ENCODE results near the gene AKAP6.
A peak's percentile ranks its signal among the peaks of the same experiment; 100 is the strongest.

Gene AKAP6

DNA sequence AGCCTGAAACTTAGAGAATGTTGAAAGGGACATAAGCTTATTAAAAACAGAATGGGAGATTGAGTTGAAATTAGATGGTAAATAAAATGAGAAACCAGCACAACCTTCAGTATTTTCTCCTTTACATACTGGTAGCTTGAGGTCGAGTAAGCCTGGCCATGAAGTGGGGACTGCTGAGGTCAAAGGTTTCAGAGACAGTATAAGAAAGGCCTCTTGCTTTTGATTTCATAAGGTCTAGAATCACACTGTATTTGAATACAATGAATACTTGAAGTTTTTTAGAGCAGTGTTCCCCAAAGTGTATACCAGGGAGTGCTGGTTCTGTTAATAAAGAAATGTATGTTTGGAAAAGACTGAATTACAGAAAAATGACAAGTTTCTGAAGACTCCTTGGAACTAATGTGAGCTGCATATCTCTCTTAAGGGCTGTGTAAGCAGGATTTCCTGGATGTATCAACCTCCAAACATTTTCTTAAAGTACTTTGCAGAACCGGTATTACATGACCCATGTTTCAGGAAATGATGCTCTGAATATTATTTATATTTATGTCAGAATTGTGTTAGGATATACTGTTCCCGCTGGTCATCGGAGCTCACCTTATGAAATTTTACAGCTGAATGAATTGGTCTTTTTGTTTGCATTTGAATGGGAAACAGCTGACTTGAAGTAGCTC is 85.0 kb downstream of the AKAP6 start:
- Histone ChIP-seq H3K9ac (ENCODE audit: low read depth, low read length) (no peak overlapping the region), H3K4me1 (ENCODE audit: control insufficient read depth, insufficient read depth, low read length) (peaks cover 28% of the 10 kb centered on the region), H3K36me3 (ENCODE audit: insufficient read depth, low read length) (no peaks in the 10 kb centered on the region), H3K4me3 (ENCODE audit: low read length) (no peak overlapping the region), H3K9me3 (replicated peaks; ENCODE audit: low read length) (no peaks in the 10 kb centered on the region), H3K4me2 (ENCODE audit: low read length) (no peak overlapping the region), H3K27me3 (ENCODE audit: control insufficient read depth, insufficient read depth, low read length) (no peaks in the 10 kb centered on the region)

- H3K9ac ChIP-seq (ENCODE audit: low read depth, low read length), result no peak overlapping the region
- no peaks in the 10 kb centered on the region for H3K27me3 ChIP-seq (ENCODE audit: control insufficient read depth, insufficient read depth, low read length)
- H3K4me2 ChIP-seq (ENCODE audit: low read length), result no peak overlapping the region
- H3K9me3 ChIP-seq (replicated peaks; ENCODE audit: low read length), result no peaks in the 10 kb centered on the region
- peaks cover 32% of the 10 kb centered on the region for H3K4me1 ChIP-seq (ENCODE audit: control insufficient read depth, insufficient read depth, low read length)
- H3K36me3 ChIP-seq (ENCODE audit: insufficient read depth, low read length), result no peaks in the 10 kb centered on the region
- H3K4me3 ChIP-seq (ENCODE audit: low read length), result no peak overlapping the region
Measured at GRCh38 chr14:32414808-32415255, 85.7 kb downstream of the AKAP6 start.

DNA sequence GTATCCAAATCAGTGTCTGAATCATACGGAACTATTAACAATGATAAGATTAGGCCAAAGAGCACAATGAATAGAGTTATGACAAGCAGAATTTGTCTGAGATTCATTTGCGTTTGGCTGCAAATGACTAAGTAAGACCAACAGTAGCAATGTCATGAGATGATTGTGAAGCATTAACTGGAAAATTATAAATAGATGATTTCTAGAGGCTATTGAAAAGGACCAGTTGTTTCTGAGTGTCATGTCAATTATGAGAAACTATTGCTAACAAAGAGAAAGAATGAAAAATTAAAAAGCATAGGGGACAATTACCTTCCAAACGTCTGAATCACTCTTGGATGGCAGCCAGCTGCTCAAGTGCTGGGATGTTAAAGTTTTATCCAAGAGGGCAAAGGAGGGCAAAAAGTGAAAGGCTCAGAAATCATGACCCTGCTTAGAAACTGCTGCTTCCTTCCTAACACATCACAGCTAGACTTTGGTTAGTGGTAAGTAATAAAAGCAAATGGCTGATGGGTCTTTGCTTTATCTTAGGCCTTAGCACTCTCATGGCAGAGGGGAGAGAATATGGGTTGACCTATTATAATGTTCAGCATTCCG is 89.0 kb downstream of the AKAP6 start:
- H3K9me3 ChIP-seq (replicated peaks; ENCODE audit: low read length), result no peaks in the 10 kb centered on the region
- H3K4me1 ChIP-seq (ENCODE audit: control insufficient read depth, insufficient read depth, low read length), result peaks cover 32% of the 10 kb centered on the region
- peak overlapping the region; percentile 28 for H3K4me2 ChIP-seq (ENCODE audit: low read length)
- no peaks in the 10 kb centered on the region for H3K36me3 ChIP-seq (ENCODE audit: insufficient read depth, low read length)
- no peak overlapping the region for H3K4me3 ChIP-seq (ENCODE audit: low read length)
- peak overlapping the region; percentile 2 for H3K9ac ChIP-seq (ENCODE audit: low read depth, low read length)
- H3K27me3 ChIP-seq (ENCODE audit: control insufficient read depth, insufficient read depth, low read length), result no peaks in the 10 kb centered on the region

DNA sequence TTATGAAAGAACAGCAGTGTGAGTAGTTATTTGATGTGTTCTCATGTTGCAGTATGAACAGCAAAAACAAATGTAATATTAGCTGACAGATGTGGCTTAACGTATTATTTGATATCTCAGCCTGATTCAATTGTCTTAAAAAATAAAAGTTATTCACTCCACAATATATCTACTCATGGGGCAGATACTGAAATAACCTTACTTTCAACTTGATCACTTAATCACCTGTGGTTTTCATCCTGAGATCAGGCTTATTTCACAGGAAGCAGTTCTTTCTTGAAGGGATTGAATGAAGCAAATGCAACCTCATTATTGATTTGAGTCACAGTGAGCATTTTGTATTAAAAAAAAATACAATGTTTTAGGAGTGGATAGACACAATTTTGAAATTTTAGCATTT is 90.3 kb downstream of the AKAP6 start:
- no peaks in the 10 kb centered on the region for H3K27me3 ChIP-seq (ENCODE audit: control insufficient read depth, insufficient read depth, low read length)
- no peaks in the 10 kb centered on the region for H3K36me3 ChIP-seq (ENCODE audit: insufficient read depth, low read length)
- no peaks in the 10 kb centered on the region for H3K9me3 ChIP-seq (replicated peaks; ENCODE audit: low read length)
- no peak overlapping the region for H3K4me2 ChIP-seq (ENCODE audit: low read length)
- H3K4me3 ChIP-seq (ENCODE audit: low read length), result no peak overlapping the region
- H3K9ac ChIP-seq (ENCODE audit: low read depth, low read length), result no peak overlapping the region
- peaks cover 25% of the 10 kb centered on the region for H3K4me1 ChIP-seq (ENCODE audit: control insufficient read depth, insufficient read depth, low read length)

DNA sequence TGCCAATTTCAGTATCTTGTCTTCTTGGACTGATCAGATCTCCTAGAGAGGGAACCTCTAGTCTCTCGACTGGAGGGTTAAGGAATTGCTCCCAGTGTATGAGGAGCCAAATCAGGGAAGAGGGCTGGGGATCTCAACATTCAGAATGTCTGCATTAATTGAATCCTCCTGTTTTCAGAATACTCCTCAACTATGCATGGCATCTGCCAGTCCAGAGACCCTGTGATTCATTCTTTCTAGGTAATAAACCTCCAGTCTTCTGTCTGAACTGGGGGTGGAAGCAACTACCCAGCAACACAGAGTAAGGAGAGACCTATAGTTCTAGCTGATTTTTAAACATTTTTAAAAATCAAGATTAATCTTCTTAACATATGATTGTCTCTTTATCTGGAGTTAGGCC is 92.7 kb downstream of the AKAP6 start:
- H3K9ac ChIP-seq (ENCODE audit: low read depth, low read length), result no peak overlapping the region
- no peaks in the 10 kb centered on the region for H3K9me3 ChIP-seq (replicated peaks; ENCODE audit: low read length)
- H3K27me3 ChIP-seq (ENCODE audit: control insufficient read depth, insufficient read depth, low read length), result no peaks in the 10 kb centered on the region
- no peak overlapping the region for H3K4me2 ChIP-seq (ENCODE audit: low read length)
- no peak overlapping the region for H3K4me3 ChIP-seq (ENCODE audit: low read length)
- peaks cover 25% of the 10 kb centered on the region for H3K4me1 ChIP-seq (ENCODE audit: control insufficient read depth, insufficient read depth, low read length)
- H3K36me3 ChIP-seq (ENCODE audit: insufficient read depth, low read length), result no peaks in the 10 kb centered on the region

- Histone ChIP-seq H3K9ac (ENCODE audit: low read depth, low read length) (no peak overlapping the region), H3K4me2 (ENCODE audit: low read length) (no peak overlapping the region), H3K9me3 (replicated peaks; ENCODE audit: low read length) (no peaks in the 10 kb centered on the region), H3K36me3 (ENCODE audit: insufficient read depth, low read length) (no peaks in the 10 kb centered on the region), H3K4me1 (ENCODE audit: control insufficient read depth, insufficient read depth, low read length) (peaks cover 25% of the 10 kb centered on the region), H3K27me3 (ENCODE audit: control insufficient read depth, insufficient read depth, low read length) (no peaks in the 10 kb centered on the region), H3K4me3 (ENCODE audit: low read length) (no peak overlapping the region)
Measured at GRCh38 chr14:32422440-32422839, 93.3 kb downstream of the AKAP6 start.

DNA sequence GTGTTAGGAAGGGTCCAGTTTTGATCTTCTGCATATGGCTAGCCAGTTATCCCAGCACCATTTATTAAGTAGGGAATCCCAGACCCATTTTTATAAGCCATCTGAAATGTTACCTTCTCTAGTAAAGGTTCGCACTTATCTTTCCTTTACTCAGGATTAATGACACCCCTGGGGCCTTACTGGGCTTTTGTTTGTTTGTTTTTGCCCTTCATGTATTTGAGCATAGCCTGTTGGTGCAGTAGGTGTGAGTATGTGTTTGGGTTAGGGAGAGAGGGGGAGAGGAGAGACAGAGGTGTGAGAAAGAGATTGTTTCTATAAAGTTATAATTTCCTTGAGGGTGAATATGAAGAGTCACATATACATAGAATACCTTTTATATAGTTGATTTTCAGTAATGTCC is 96.9 kb downstream of the AKAP6 start:
- no peaks in the 10 kb centered on the region for H3K9me3 ChIP-seq (replicated peaks; ENCODE audit: low read length)
- H3K27me3 ChIP-seq (ENCODE audit: control insufficient read depth, insufficient read depth, low read length), result no peaks in the 10 kb centered on the region
- no peak overlapping the region for H3K4me3 ChIP-seq (ENCODE audit: low read length)
- no peak overlapping the region for H3K4me2 ChIP-seq (ENCODE audit: low read length)
- no peak overlapping the region for H3K9ac ChIP-seq (ENCODE audit: low read depth, low read length)
- H3K36me3 ChIP-seq (ENCODE audit: insufficient read depth, low read length), result no peaks in the 10 kb centered on the region
- H3K4me1 ChIP-seq (ENCODE audit: control insufficient read depth, insufficient read depth, low read length), result peaks cover 16% of the 10 kb centered on the region

DNA sequence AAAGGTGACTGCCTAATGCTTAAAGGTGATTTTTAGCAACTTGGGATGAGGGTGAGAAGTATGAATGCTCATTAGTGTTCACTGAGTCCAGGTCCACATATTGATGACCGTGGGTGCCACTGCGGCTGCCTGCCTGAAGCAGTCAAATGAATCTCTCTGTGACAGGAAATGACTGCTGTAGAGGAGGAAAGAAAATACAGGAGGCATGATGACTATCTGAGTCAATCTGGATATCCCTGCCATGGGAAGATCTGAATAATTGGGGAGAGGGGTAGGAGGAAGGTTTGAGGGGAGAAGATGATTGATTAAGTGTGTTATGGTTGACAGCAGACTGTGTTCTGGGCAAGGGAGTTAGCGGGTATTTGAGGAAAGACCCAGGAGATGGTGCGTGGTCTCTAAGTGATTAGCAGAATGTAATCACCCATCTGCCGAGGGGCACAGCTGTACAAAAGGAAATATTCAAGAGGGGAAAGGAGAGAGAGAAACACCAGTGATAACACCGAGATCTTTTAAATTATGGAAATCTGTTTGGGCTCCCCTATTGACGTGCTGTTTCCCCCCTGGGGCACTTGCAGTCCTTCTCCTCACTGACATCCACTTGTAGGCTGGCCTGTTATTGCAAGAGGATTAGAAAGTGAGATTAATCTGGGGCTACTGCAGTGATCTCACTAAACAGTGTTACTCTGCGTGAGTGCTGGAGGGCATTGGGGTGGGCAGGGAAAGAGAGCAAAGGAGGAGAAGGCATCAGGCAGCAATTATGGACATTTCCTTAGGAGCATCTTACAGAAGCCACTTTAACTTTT is 97.7 kb downstream of the AKAP6 start:
- Histone ChIP-seq H3K4me3 (ENCODE audit: low read length) (no peak overlapping the region), H3K4me2 (ENCODE audit: low read length) (no peak overlapping the region), H3K9me3 (replicated peaks; ENCODE audit: low read length) (no peaks in the 10 kb centered on the region), H3K4me1 (ENCODE audit: control insufficient read depth, insufficient read depth, low read length) (peaks cover 16% of the 10 kb centered on the region), H3K27me3 (ENCODE audit: control insufficient read depth, insufficient read depth, low read length) (no peaks in the 10 kb centered on the region), H3K9ac (ENCODE audit: low read depth, low read length) (no peak overlapping the region), H3K36me3 (ENCODE audit: insufficient read depth, low read length) (no peaks in the 10 kb centered on the region)

DNA sequence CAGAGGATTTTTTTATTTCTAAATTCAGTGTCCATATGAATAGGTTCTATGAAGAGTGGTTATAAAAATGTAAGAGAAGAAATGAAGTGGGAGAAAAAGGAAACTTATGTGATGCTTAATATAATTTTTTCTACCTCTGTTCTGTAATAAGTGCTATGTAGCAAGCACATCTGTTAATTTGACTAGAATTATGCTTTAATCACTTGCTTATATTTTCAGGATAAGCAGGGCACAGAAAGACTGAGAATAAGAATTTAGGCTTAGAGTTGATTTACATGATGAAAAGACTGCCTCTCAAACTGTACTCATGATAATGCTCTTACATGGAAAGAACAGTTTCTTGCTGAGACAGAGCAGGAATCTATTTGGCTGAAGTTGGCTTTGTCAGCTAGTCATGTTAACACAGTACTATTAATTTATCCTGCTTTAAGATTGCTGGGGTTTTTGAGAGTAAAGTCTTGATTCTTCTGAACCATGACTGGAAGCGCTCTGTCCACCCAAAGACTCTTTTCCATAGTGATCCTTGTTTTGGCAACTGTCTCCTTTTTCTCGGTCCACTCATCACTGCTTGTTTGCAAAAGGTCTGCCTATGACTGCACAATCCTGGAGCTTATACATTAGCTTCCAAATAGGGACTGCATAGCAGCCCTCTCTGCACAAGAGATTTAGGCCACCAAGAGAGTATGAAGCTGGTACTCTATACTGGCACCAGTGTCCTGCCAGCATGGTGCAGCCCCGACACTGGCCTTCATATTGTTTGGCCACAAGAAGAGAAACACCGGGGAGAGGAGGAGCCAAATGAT is 98.8 kb downstream of the AKAP6 start:
- Histone ChIP-seq H3K4me3 (ENCODE audit: low read length) (no peak overlapping the region), H3K4me2 (ENCODE audit: low read length) (no peak overlapping the region), H3K36me3 (ENCODE audit: insufficient read depth, low read length) (no peaks in the 10 kb centered on the region), H3K9me3 (replicated peaks; ENCODE audit: low read length) (no peaks in the 10 kb centered on the region), H3K27me3 (ENCODE audit: control insufficient read depth, insufficient read depth, low read length) (no peaks in the 10 kb centered on the region), H3K9ac (ENCODE audit: low read depth, low read length) (no peak overlapping the region), H3K4me1 (ENCODE audit: control insufficient read depth, insufficient read depth, low read length) (peaks cover 16% of the 10 kb centered on the region)

DNA sequence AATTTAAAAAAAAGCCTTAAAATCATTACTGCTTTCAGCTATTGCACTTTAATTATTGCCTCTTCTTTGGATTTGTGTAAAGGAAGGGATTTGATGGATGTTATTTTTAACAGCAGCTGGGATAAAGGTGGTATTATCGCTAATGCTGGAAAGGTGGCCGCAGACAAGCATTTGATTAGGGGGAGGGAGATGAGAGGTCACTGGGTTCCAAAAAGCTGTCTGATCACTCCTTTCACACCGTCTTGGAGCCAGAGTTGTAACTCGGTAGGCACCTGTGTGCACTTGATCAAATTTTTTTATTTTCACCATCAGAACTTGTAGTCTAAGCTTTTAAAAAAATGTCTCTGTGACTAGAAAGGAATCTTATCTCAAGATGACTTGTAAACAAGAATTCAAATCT is 99.8 kb downstream of the AKAP6 start:
- H3K4me2 ChIP-seq (ENCODE audit: low read length), result no peak overlapping the region
- H3K36me3 ChIP-seq (ENCODE audit: insufficient read depth, low read length), result no peaks in the 10 kb centered on the region
- H3K4me3 ChIP-seq (ENCODE audit: low read length), result no peak overlapping the region
- H3K27me3 ChIP-seq (ENCODE audit: control insufficient read depth, insufficient read depth, low read length), result no peaks in the 10 kb centered on the region
- no peak overlapping the region for H3K9ac ChIP-seq (ENCODE audit: low read depth, low read length)
- no peaks in the 10 kb centered on the region for H3K9me3 ChIP-seq (replicated peaks; ENCODE audit: low read length)
- H3K4me1 ChIP-seq (ENCODE audit: control insufficient read depth, insufficient read depth, low read length), result peaks cover 16% of the 10 kb centered on the region

DNA sequence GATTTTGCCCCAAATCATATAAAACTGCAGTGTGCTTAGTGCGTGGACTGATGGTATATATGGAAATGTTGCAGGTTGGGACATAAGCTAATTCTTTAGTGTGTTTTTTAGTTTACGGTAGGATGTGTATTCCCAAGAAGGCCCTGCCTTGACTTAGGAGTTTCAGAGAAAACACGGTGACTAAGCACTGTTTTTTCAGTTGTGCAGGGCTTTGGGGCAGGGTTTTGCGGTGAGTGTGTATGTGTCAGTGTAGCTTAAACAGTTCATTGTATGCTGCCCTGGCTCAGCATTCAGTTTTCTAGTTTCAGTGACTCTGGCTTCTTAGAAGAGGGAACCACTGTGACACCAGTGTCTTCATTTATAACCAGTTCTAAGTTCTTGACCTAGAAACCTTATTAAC is 101.2 kb downstream of the AKAP6 start:
- Histone ChIP-seq H3K9ac (ENCODE audit: low read depth, low read length) (no peak overlapping the region), H3K27me3 (ENCODE audit: control insufficient read depth, insufficient read depth, low read length) (no peaks in the 10 kb centered on the region), H3K4me2 (ENCODE audit: low read length) (no peak overlapping the region), H3K4me1 (ENCODE audit: control insufficient read depth, insufficient read depth, low read length) (peaks cover 16% of the 10 kb centered on the region), H3K9me3 (replicated peaks; ENCODE audit: low read length) (no peaks in the 10 kb centered on the region), H3K36me3 (ENCODE audit: insufficient read depth, low read length) (no peaks in the 10 kb centered on the region), H3K4me3 (ENCODE audit: low read length) (peak overlapping the region; percentile 3)
